Gastrocnemius medialis (tissue), 4 donors: ENCODE measurements around the gene RMDN2. TPM values are rescaled to one million over a fixed set of nuclear protein-coding genes. Genes with fewer than 3 reads are reported as not detected.
"Not testable (repeated sequence)": the region's sequence is repeated elsewhere in the genome, so short reads cannot be mapped to it uniquely, and the experiment has no call there.

Experiments used
- ATAC-seq, 2 donors: fragments of 150-250 bp; one replicate each; pipeline ENCODE4 v1.9.1; 2016
- DNase-seq, 2 donors: peaks; one replicate each; pipeline ENCODE4 v3.0.0-alpha.2; 2019
- H3K27ac ChIP-seq, 4 donors: fragments of 200-600 bp; sonication (generic); 1 replicate in 1 of 4; 2 replicates in 3 of 4; pipeline ENCODE4 v1.5.1; 2016 to 2018; ENCODE audit warnings: mild to moderate bottlenecking in 2 of 4, moderate library complexity in 1 of 4
- H3K27me3 ChIP-seq, 3 donors: fragments of 200-600 bp; sonication (generic) in 2 of 3; 1 replicate in 1 of 3; 2 replicates in 2 of 3; pipeline versions ENCODE4 v1.5.1 to v1.6.0; 2016 to 2019; ENCODE audit warnings: mild to moderate bottlenecking in 1 of 3, moderate library complexity in 1 of 3
- H3K36me3 ChIP-seq, 2 donors: fragments of 200-600 bp; sonication (generic) in 1 of 2; one replicate each; pipeline ENCODE4 v1.5.1; 2017 to 2018
- H3K4me1 ChIP-seq, 2 donors: fragments of 200-600 bp; sonication (generic) in 1 of 2; one replicate each; pipeline ENCODE4 v1.5.1; 2016 to 2017; ENCODE audit warnings: mild to moderate bottlenecking in 2 of 2
- H3K4me3 ChIP-seq, 4 donors: fragments of 200-600 bp; sonication (generic) in 3 of 4; 1 replicate in 1 of 4; 2 replicates in 3 of 4; pipeline ENCODE4 v1.5.1; 2016 to 2019; ENCODE audit warnings: mild to moderate bottlenecking in 2 of 4
- H3K9me3 ChIP-seq, 3 donors: fragments of 200-600 bp; sonication (generic) in 2 of 3; 1 replicate in 1 of 3; 2 replicates in 2 of 3; pipeline ENCODE4 v1.5.1; 2016 to 2019
- POLR2A ChIP-seq, 2 donors: fragments of 450-650 bp; IDR thresholded peaks; one replicate each; pipeline ENCODE4 v1.6.1; 2017; ENCODE audit warnings: antibody characterized with exemption in 2 of 2, mild to moderate bottlenecking in 2 of 2, moderate library complexity in 2 of 2
- in situ Hi-C, 4 donors: fragments of 200-750 bp; cut with MboI; loops; one replicate each; pipeline versions ENCODE4 v1.15.0 to v1.8.0; 2017; ENCODE audit warnings: low sequenced_read_pairs in 4 of 4
- intact Hi-C: fragments of 100-400 bp; cut with DNase I; formaldehyde crosslinking; loops from one replicate; pipeline ENCODE4 v1.15.1; 2023; ENCODE audit warnings: low total_unique reads
- total RNA-seq, 4 donors: library from RNA; depleted of rRNA; stranded (reverse); fragments of >200 nt; gene quantifications; one replicate each; pipeline versions ENCODE4 v1.1.0 to v1.2.3, GENCODE V29; 2016
- TF ChIP-seq, protein P1 (sequence below), 5 experiments: fragments of 450-650 bp in 3 of 5; fragments of 200-600 bp in 2 of 5; sonication (generic) in 2 of 5; IDR thresholded peaks in 4 of 5; conservative IDR thresholded peaks in 1 of 5; 1 replicate in 4 of 5; 2 replicates in 1 of 5; pipeline ENCODE4 v1.5.1; 2016 to 2019; ENCODE audit warnings: antibody characterized with exemption in 5 of 5, mild to moderate bottlenecking in 3 of 5, moderate library complexity in 3 of 5

RMDN2 gene
- total RNA-seq, 4 donors from 2014 or later: 2.7 to 6.3 (median 3.3) TPM

- ATAC-seq: no peak
- peaks cover 0 to 6% of the 10 kb centered on the region in 2 donors for H3K4me1 ChIP-seq
- no peak overlapping the region for H3K4me3 ChIP-seq
- intact Hi-C loops (no loop called here), in situ Hi-C loops (no loop called here)
- DNase-seq: no peak
- no peaks in the 10 kb centered on the region for H3K9me3 ChIP-seq
- H3K36me3 ChIP-seq: no peaks in the 10 kb centered on the region
- H3K27me3 ChIP-seq: no peaks in the 10 kb centered on the region
- no peak overlapping the region for H3K27ac ChIP-seq
- TF ChIP-seq, protein P1, sequence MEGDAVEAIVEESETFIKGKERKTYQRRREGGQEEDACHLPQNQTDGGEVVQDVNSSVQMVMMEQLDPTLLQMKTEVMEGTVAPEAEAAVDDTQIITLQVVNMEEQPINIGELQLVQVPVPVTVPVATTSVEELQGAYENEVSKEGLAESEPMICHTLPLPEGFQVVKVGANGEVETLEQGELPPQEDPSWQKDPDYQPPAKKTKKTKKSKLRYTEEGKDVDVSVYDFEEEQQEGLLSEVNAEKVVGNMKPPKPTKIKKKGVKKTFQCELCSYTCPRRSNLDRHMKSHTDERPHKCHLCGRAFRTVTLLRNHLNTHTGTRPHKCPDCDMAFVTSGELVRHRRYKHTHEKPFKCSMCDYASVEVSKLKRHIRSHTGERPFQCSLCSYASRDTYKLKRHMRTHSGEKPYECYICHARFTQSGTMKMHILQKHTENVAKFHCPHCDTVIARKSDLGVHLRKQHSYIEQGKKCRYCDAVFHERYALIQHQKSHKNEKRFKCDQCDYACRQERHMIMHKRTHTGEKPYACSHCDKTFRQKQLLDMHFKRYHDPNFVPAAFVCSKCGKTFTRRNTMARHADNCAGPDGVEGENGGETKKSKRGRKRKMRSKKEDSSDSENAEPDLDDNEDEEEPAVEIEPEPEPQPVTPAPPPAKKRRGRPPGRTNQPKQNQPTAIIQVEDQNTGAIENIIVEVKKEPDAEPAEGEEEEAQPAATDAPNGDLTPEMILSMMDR (IDR thresholded peaks at IDR 0.05 in 4 of 5, conservative IDR thresholded peaks at IDR 0.05 in 1 of 5): no peak
These were observed 9.8 kb downstream of the RMDN2 start for GRCh38 chr2:37934591-37935513.

GRCh38 chr2:37937568-37937967, 12.5 kb downstream of the RMDN2 start:
- H3K27me3 ChIP-seq, in situ Hi-C loops, H3K36me3 ChIP-seq, H3K4me3 ChIP-seq, H3K9me3 ChIP-seq, intact Hi-C loops, H3K27ac ChIP-seq, ATAC-seq, H3K4me1 ChIP-seq, DNase-seq: not testable (repeated sequence)

GRCh38 chr2:37941267-37941666, 16.2 kb downstream of the RMDN2 start:
- intact Hi-C loops, DNase-seq: not testable (repeated sequence)

GRCh38 chr2:37944268-37944667, 19.2 kb downstream of the RMDN2 start:
- no peak overlapping the region for H3K4me3 ChIP-seq
- H3K4me1 ChIP-seq: no peaks in the 10 kb centered on the region
- DNase-seq (no peak), ATAC-seq (no peak)
- TF ChIP-seq POLR2A (IDR thresholded peaks at IDR 0.05): no peak
- TF ChIP-seq, protein P1 (IDR thresholded peaks at IDR 0.05 in 4 of 5, conservative IDR thresholded peaks at IDR 0.05 in 1 of 5): no peak
- in situ Hi-C loops: no loop called here
- no peaks in the 10 kb centered on the region for H3K27me3 ChIP-seq
- no peaks in the 10 kb centered on the region for H3K36me3 ChIP-seq
- no peaks in the 10 kb centered on the region for H3K9me3 ChIP-seq
- no peak overlapping the region for H3K27ac ChIP-seq
- intact Hi-C loops: no loop called here

More at GRCh38 chr2:37941267-37941666, 16.2 kb downstream of the RMDN2 start:
- ATAC-seq, H3K4me3 ChIP-seq, H3K36me3 ChIP-seq, H3K4me1 ChIP-seq, H3K9me3 ChIP-seq, in situ Hi-C loops, H3K27ac ChIP-seq, H3K27me3 ChIP-seq: not testable (repeated sequence)

DNA sequence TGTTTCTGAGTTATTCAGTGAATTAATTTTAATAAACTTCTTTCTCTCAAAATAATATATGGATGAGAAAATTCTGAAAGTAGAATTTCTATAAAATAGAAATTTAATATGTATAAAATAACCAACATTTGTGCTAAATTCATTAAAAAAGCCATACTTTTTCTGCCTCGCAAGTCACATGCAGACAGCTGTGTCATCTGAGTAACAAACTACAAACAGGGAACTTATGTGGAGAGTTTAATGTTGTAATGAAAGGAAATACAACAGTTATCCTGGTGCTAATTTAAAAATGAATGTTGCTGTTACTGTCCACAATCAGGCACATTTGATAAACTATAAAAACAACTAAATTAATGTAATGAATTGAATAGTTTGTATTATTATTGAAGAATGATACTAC, 22.2 kb downstream of the RMDN2 start:
- H3K4me1 ChIP-seq: no peaks in the 10 kb centered on the region
- no peak overlapping the region for H3K4me3 ChIP-seq
- H3K27me3 ChIP-seq: no peaks in the 10 kb centered on the region
- ATAC-seq (no peak), DNase-seq (no peak)
- TF ChIP-seq POLR2A (IDR thresholded peaks at IDR 0.05): no peak
- TF ChIP-seq, protein P1 (IDR thresholded peaks at IDR 0.05 in 4 of 5, conservative IDR thresholded peaks at IDR 0.05 in 1 of 5): no peak
- H3K27ac ChIP-seq: no peak overlapping the region
- in situ Hi-C loops: no loop called here
- no peaks in the 10 kb centered on the region for H3K36me3 ChIP-seq
- intact Hi-C loops: no loop called here
- H3K9me3 ChIP-seq: no peaks in the 10 kb centered on the region

GRCh38 chr2:37962018-37962739, 37.1 kb downstream of the RMDN2 start:
- H3K9me3 ChIP-seq, DNase-seq, H3K4me1 ChIP-seq, H3K4me3 ChIP-seq, H3K27ac ChIP-seq, H3K27me3 ChIP-seq, ATAC-seq, H3K36me3 ChIP-seq, in situ Hi-C loops, intact Hi-C loops: not testable (repeated sequence)

GRCh38 chr2:37962740-37963121, 37.6 kb downstream of the RMDN2 start:
- H3K27ac ChIP-seq, H3K4me1 ChIP-seq, H3K27me3 ChIP-seq, intact Hi-C loops, ATAC-seq, DNase-seq, H3K36me3 ChIP-seq, H3K4me3 ChIP-seq, in situ Hi-C loops, H3K9me3 ChIP-seq: not testable (repeated sequence)

GRCh38 chr2:37963901-37964300, 38.8 kb downstream of the RMDN2 start:
- ATAC-seq, DNase-seq, in situ Hi-C loops: not testable (repeated sequence)

More at GRCh38 chr2:37963901-37964300, 38.8 kb downstream of the RMDN2 start:
- H3K27ac ChIP-seq, H3K9me3 ChIP-seq, H3K27me3 ChIP-seq, intact Hi-C loops, H3K36me3 ChIP-seq, H3K4me1 ChIP-seq, H3K4me3 ChIP-seq: not testable (repeated sequence)
